Activated effector memory CD4-positive, alpha-beta T cell treated with anti-CD3 and anti-CD28 coated beads, Interleukin-2, amount 50 U/mL, for 16 hours (primary cell): ENCODE measurements around the gene GRHL1.
"Not testable (repeated sequence)": the region's sequence is repeated elsewhere in the genome, so short reads cannot be mapped to it uniquely, and the experiment has no call there.

Experiments used
- DNase-seq: peaks from one replicate; pipeline ENCODE4 v3.0.0-alpha.2; 2020

The GRHL1 gene

GRCh38 chr2:10030311-10030736 is 78.8 kb downstream of the GRHL1 start:
- DNase-seq, result no peak

- not testable (repeated sequence) for DNase-seq
These were observed 79.3 kb downstream of the GRHL1 start for GRCh38 chr2:10030798-10031197.

GRCh38 chr2:10031886-10032745 is 80.6 kb downstream of the GRHL1 start:
- no peak for DNase-seq

GRCh38 chr2:10032746-10033105 is 81.2 kb downstream of the GRHL1 start:
- no peak for DNase-seq

- no peak for DNase-seq
These were observed 81.9 kb downstream of the GRHL1 start for GRCh38 chr2:10033251-10034006.

- DNase-seq, result no peak
These were observed 83.0 kb downstream of the GRHL1 start for GRCh38 chr2:10034333-10035052.

GRCh38 chr2:10035053-10035422 is 83.5 kb downstream of the GRHL1 start:
- no peak for DNase-seq

GRCh38 chr2:10035633-10036032 is 84.1 kb downstream of the GRHL1 start:
- no peak for DNase-seq

GRCh38 chr2:10036095-10036884 is 84.8 kb downstream of the GRHL1 start:
- peak; percentile 81 for DNase-seq

GRCh38 chr2:10038123-10038522 is 86.6 kb downstream of the GRHL1 start:
- no peak for DNase-seq

- no peak for DNase-seq
These were observed 87.2 kb downstream of the GRHL1 start for GRCh38 chr2:10038716-10039115.

GRCh38 chr2:10039658-10040410 is 88.3 kb downstream of the GRHL1 start:
- DNase-seq, result no peak

- DNase-seq, result no peak
These were observed 90.2 kb downstream of the GRHL1 start for GRCh38 chr2:10041711-10042110.

- peak; percentile 79 for DNase-seq
These were observed 91.0 kb downstream of the GRHL1 start for GRCh38 chr2:10042301-10043161.

GRCh38 chr2:10043256-10043905 is 91.9 kb downstream of the GRHL1 start, which contains the start of gene KLF11:
Gene KLF11 (plus strand): TSS chr2:10043550. CDS start chr2:10043717, 167 bp downstream.
- DNase-seq, result peak; percentile 94

- peak; percentile 99 for DNase-seq
These were observed 92.6 kb downstream of the GRHL1 start for GRCh38 chr2:10043906-10044601.

GRCh38 chr2:10045561-10046355 is 94.3 kb downstream of the GRHL1 start:
- no peak for DNase-seq

- no peak for DNase-seq
These were observed 95.4 kb downstream of the GRHL1 start for GRCh38 chr2:10046931-10047330.
